Fibroblast of mammary gland (primary cell): ENCODE measurements around the gene PEX6.

Experiments
- DNase-seq: peaks from one replicate; pipeline ENCODE4 v3.0.0-alpha.2; 2010; ENCODE audit warnings: low read depth
- H3K4me3 ChIP-seq: 2 replicates; pipeline ENCODE4 v1.5.1; 2011; ENCODE audit warnings: low read depth, mild to moderate bottlenecking, low read length, moderate library complexity; ENCODE audit not compliant: control insufficient read depth
- TF ChIP-seq, protein P1 (sequence below): conservative IDR thresholded peaks from 2 replicates; pipeline ENCODE4 v1.5.1; 2011; ENCODE audit warnings: low read depth, low read length, inconsistent platforms; ENCODE audit not compliant: control insufficient read depth, insufficient read depth

The PEX6 gene

DNA sequence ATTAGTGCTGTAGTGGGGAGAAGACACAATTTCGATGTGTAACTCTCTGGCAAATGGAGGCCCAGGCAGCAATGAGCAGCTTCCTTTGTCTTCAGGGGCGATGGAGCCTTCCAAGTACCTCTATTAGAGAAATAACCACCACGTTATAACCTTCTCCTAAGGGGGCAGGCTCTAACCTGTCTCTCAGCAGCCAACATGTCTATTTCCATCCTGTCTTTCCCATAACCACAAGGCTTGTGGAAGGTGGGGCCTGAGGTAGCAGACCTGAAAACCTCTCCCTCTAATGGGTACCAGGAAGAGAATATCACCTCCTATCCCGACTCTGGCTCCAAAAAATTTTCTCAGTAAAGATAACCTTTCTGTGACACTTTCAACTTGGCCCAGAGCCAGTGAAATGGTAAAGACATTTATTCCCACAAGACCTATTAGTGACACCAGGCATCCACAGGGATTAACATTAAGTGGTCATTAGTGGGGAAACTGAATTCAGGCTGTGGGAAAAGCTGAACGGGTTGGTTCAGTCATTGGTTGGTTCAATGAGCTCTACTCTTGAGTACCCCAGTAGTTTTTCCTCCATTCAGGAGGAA is 4.0 kb downstream of the PEX6 start:
- H3K4me3 ChIP-seq: no peak overlapping the region
- TF ChIP-seq, protein P1, sequence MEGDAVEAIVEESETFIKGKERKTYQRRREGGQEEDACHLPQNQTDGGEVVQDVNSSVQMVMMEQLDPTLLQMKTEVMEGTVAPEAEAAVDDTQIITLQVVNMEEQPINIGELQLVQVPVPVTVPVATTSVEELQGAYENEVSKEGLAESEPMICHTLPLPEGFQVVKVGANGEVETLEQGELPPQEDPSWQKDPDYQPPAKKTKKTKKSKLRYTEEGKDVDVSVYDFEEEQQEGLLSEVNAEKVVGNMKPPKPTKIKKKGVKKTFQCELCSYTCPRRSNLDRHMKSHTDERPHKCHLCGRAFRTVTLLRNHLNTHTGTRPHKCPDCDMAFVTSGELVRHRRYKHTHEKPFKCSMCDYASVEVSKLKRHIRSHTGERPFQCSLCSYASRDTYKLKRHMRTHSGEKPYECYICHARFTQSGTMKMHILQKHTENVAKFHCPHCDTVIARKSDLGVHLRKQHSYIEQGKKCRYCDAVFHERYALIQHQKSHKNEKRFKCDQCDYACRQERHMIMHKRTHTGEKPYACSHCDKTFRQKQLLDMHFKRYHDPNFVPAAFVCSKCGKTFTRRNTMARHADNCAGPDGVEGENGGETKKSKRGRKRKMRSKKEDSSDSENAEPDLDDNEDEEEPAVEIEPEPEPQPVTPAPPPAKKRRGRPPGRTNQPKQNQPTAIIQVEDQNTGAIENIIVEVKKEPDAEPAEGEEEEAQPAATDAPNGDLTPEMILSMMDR: no peak
- DNase-seq: no peak

DNA sequence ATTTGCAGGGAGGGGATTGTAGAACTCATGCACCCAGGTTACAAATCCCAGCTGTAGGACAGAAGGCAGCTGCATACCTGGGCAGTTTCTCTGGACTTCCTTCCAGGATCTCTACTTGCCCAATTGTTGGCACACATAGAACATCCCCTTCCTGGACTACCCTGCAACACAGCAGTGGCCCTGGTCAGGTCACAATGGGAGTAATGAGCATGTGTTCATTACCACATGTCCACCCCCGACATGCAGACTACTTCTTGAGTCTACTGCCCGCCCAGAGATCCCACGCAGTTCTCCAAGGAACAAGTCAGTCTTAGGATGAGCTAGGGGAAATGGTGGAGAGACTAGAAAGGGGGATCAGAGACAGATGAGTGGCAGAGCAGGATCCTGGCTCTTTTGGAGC is 5.1 kb downstream of the PEX6 start:
- DNase-seq: no peak
- no peak overlapping the region for H3K4me3 ChIP-seq
- TF ChIP-seq, protein P1: no peak

DNA sequence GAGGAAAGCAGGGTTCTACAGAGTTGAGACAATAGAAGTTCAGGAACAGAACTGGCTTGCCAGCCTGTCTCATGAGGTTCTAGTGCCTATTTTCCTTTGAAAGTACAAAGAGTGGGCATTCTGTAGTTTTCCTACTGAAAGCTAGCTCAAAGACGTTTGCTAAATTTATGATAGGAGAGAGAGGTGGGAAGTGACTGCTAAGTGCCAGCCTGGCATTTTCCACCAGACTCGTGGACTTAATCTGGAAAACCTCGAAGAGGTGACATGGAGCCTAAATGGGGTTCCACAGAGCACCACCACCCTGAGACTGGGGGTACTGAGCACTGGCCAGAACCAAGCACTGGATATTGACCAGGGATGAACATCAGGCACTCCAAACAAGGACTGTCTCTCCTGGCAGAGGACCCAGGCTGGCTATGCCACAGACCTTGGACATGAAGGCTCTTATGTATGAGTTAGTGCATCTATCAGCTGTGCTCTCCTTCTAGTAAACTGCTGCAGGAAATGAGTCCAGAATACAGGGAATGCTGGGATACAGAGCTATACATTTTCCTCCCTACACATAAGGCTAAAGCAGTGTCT is 7.1 kb downstream of the PEX6 start:
- no peak overlapping the region for H3K4me3 ChIP-seq
- TF ChIP-seq, protein P1: no peak
- no peak for DNase-seq

DNA sequence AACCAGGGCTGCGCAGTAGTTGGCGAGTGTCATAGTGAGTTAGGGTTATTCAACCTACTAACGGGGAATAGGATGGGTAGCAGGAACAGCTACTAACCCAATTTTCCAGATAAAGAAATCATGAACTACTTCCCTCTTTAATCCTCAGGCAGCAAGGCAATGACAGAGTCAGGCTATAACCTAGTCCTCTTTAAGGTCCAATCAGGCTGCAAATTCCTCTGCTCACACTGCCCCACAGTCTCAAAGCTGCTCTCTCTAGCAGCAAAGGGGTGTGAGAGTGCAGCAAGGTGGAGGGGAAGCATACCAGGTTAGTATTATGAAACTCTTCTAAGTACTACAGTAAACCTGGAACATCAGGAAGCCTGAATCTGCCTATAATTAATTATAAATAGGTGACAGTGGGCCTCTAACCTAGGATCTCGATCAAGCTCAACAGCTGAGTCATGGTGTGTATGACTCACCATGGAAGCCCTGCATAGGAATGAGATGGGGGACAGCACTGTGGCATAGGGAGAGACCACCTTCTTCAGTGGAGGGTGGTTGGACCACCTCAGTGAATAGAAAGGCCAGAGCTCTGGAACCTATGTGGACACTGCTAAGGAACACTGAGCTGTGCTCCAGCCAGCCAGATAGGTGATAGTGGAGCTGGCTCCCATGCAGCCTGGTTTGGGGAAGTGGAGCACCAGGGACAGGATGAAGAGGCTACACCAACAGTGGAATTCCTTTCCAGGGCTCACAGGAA is 7.9 kb downstream of the PEX6 start:
- TF ChIP-seq, protein P1: no peak
- no peak overlapping the region for H3K4me3 ChIP-seq
- DNase-seq: peak; percentile 45

DNA sequence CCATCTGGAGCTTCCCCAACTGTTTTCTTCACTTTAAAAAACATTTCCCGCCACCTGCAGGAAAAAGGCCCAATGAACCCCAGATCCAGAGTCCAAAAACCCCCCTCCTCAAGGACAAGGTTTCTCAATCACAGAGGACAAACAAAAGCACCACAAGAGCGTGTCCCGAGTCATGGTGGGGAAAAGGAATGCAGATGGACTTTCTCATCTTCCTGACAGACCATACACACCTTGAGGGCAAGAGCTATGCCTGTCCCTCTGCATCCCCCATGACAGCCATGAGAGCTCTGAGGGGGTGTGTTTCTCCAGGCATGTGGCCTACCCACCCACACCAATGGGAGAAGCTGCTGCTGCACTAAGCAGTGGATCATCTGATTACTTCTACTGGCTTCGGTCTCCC is 9.0 kb downstream of the PEX6 start:
- TF ChIP-seq, protein P1: no peak
- DNase-seq: no peak
- no peak overlapping the region for H3K4me3 ChIP-seq

DNA sequence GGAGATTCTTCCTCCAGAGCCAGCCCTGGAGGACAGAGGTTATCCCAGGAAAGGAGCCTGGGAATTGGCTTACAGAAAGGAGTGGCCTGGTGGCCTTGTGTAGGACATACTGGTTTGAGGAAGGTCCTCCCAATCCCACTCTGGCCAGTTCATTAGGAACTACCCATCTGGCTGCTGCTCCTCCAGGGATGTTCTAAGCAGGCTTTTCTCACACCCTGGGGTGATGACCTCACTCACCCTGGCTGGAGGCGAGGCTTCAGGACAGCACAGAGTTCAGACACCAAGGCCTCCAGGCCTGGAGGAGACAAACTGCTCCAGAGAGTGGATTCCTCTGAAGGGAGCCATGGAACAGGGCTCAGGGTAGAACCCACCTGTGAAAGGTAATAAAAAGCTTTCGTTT is 9.6 kb downstream of the PEX6 start:
- DNase-seq: no peak

More for the DNA sequence above, 9.6 kb downstream of the PEX6 start:
- no peak overlapping the region for H3K4me3 ChIP-seq
- TF ChIP-seq, protein P1: no peak
